Measurements from ENCODE around the gene FAM149A.

- TF ChIP-seq, protein P1, sequence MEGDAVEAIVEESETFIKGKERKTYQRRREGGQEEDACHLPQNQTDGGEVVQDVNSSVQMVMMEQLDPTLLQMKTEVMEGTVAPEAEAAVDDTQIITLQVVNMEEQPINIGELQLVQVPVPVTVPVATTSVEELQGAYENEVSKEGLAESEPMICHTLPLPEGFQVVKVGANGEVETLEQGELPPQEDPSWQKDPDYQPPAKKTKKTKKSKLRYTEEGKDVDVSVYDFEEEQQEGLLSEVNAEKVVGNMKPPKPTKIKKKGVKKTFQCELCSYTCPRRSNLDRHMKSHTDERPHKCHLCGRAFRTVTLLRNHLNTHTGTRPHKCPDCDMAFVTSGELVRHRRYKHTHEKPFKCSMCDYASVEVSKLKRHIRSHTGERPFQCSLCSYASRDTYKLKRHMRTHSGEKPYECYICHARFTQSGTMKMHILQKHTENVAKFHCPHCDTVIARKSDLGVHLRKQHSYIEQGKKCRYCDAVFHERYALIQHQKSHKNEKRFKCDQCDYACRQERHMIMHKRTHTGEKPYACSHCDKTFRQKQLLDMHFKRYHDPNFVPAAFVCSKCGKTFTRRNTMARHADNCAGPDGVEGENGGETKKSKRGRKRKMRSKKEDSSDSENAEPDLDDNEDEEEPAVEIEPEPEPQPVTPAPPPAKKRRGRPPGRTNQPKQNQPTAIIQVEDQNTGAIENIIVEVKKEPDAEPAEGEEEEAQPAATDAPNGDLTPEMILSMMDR (IDR thresholded peaks at IDR 0.05) = no peak
- TF ChIP-seq POLR2AphosphoS5 (IDR thresholded peaks at IDR 0.05) (no peak), POLR2A (IDR thresholded peaks at IDR 0.05) (no peak)
Measured at GRCh38 chr4:186150926-186151325, 46.4 kb downstream of the FAM149A start.

All from stomach (tissue), 4 donors.